Endothelial cell (in vitro differentiated cells): Measurements from ENCODE around the gene PLA2G2C. TPM values are rescaled to one million over a fixed set of nuclear protein-coding genes. Genes with fewer than 3 reads are reported as not detected.

Experiments used
- DNase-seq: peaks from one replicate; pipeline ENCODE4 v3.0.0; 2021; ENCODE audit warnings: low spot score
- H3K27ac Mint-ChIP-seq: one replicate; pipeline ENCODE4 v1.8.0; 2021; ENCODE audit warnings: mixed read lengths, inconsistent platforms; ENCODE audit not compliant: unreplicated experiment
- H3K27me3 Mint-ChIP-seq: one replicate; pipeline ENCODE4 v1.8.0; 2021; ENCODE audit warnings: mild to moderate bottlenecking, moderate library complexity, mixed read lengths, inconsistent platforms; ENCODE audit not compliant: unreplicated experiment
- H3K36me3 Mint-ChIP-seq: one replicate; pipeline ENCODE4 v1.8.0; 2021; ENCODE audit warnings: mild to moderate bottlenecking, low read depth, mixed read lengths, inconsistent platforms; ENCODE audit not compliant: unreplicated experiment
- H3K4me1 Mint-ChIP-seq: one replicate; pipeline ENCODE4 v1.8.0; 2021; ENCODE audit warnings: mild to moderate bottlenecking, mixed read lengths, inconsistent platforms; ENCODE audit not compliant: unreplicated experiment
- H3K4me3 Mint-ChIP-seq: one replicate; pipeline ENCODE4 v1.8.0; 2021; ENCODE audit warnings: mild to moderate bottlenecking, mixed read lengths, inconsistent platforms; ENCODE audit not compliant: unreplicated experiment
- H3K9me3 Mint-ChIP-seq: one replicate; pipeline ENCODE4 v1.8.0; 2021; ENCODE audit warnings: mixed read lengths, inconsistent platforms; ENCODE audit not compliant: unreplicated experiment
- CTCF ChIP-seq: fragments of 200-600 bp; sonication (generic); IDR thresholded peaks from one replicate; pipeline ENCODE4 v1.5.0; 2021; ENCODE audit warnings: antibody characterized with exemption; ENCODE audit not compliant: unreplicated experiment
- total RNA-seq: library from RNA; stranded (reverse); fragmentation: NEBNext Ultra II Directional; extraction: Animal tissue kit (Norgen Biotek cat#: 25700); gene quantifications from one replicate; pipeline ENCODE4 v1.2.1, GENCODE V29; 2021; ENCODE audit not compliant: unreplicated experiment

PLA2G2C gene
- total RNA-seq, 1 donor from 2014 or later = not detected

- Mint-ChIP-seq H3K27me3 (peaks cover 5% of the 10 kb centered on the region), H3K27ac (no peak overlapping the region), H3K36me3 (no peaks in the 10 kb centered on the region), H3K4me3 (no peak overlapping the region), H3K4me1 (no peaks in the 10 kb centered on the region), H3K9me3 (no peaks in the 10 kb centered on the region)
- DNase-seq = no peak
- TF ChIP-seq CTCF = no peak
These were observed 61.8 kb downstream of the PLA2G2C start for GRCh38 chr1:20124456-20125057.

GRCh38 chr1:20123722-20124455 lies 62.4 kb downstream of the PLA2G2C start:
- no peaks in the 10 kb centered on the region for H3K9me3 Mint-ChIP-seq
- no peak for TF ChIP-seq CTCF
- no peaks in the 10 kb centered on the region for H3K36me3 Mint-ChIP-seq
- H3K27ac Mint-ChIP-seq = no peak overlapping the region
- no peak overlapping the region for H3K4me3 Mint-ChIP-seq
- DNase-seq = no peak
- H3K4me1 Mint-ChIP-seq = no peaks in the 10 kb centered on the region
- H3K27me3 Mint-ChIP-seq = peaks cover 5% of the 10 kb centered on the region

GRCh38 chr1:20120796-20121195 lies 65.5 kb downstream of the PLA2G2C start:
- Mint-ChIP-seq H3K4me3 (no peak overlapping the region), H3K9me3 (no peaks in the 10 kb centered on the region), H3K27me3 (no peaks in the 10 kb centered on the region), H3K27ac (no peak overlapping the region), H3K4me1 (no peaks in the 10 kb centered on the region), H3K36me3 (no peaks in the 10 kb centered on the region)
- no peak for DNase-seq
- TF ChIP-seq CTCF = no peak

- H3K4me1 Mint-ChIP-seq = peaks cover 2% of the 10 kb centered on the region
- no peak within 1 kb of the TSS for H3K27ac Mint-ChIP-seq
- no peak for TF ChIP-seq CTCF
- H3K9me3 Mint-ChIP-seq = no peaks in the 10 kb centered on the region
- no peak within 1 kb of the TSS for H3K4me3 Mint-ChIP-seq
- peaks cover 2% of the 10 kb centered on the region for H3K27me3 Mint-ChIP-seq
- DNase-seq = no peak
- no peaks in the 10 kb centered on the region for H3K36me3 Mint-ChIP-seq
These were observed 67.0 kb downstream of the PLA2G2C start, which contains the start of gene PLA2G2D for GRCh38 chr1:20119347-20119746. Gene PLA2G2D (minus strand): TSS chr1:20119536. CDS start chr1:20119498, 38 bp downstream.

- no peak for TF ChIP-seq CTCF
- no peak overlapping the region for H3K4me3 Mint-ChIP-seq
- H3K27me3 Mint-ChIP-seq = peaks cover 2% of the 10 kb centered on the region
- H3K9me3 Mint-ChIP-seq = no peaks in the 10 kb centered on the region
- peaks cover 4% of the 10 kb centered on the region for H3K4me1 Mint-ChIP-seq
- DNase-seq = no peak
- H3K36me3 Mint-ChIP-seq = no peaks in the 10 kb centered on the region
- H3K27ac Mint-ChIP-seq = no peak overlapping the region
These were observed 69.1 kb downstream of the PLA2G2C start for GRCh38 chr1:20117236-20117635.
